ENCODE data around the gene HTR3B. TPM values are rescaled to one million over a fixed set of nuclear protein-coding genes. Genes with fewer than 3 reads are reported as not detected.

HTR3B gene
- total and polyA plus RNA-seq, 2 donors (not counting 1 experiment from before 2014, with no cell fraction given): not detected

DNA sequence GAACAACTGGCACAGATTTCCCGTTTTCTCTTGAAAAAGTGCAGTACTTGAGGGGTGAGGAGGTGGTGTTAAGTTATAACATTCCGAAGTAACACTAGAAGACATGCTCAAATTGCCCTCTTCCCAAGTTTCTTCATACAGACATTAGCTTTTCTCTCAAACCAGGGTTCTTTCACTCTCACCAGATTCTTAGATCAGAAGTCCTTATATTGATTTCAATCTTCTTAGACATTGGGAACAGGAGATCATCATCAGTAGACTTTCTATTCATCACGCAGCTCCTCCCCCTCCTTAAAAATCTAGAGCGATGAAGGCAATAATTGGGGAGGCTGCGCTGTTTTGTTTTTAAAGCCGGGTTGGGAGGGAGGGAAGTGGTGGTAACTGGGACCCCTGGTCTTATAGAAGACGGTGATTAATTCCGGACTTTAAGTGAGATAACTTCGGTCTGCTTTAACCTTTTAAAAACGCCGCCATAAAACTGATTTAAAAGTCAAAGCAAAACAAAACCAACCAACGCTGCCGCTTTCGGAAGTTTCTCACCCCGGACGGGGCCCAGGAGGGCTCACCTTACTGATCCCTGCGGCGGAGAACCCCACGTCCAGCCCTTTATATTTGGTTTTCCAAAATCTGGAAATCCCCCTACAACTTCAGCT lies 29.9 kb upstream of the HTR3B start:
- H3K9me3 ChIP-seq (ENCODE audit: control extremely low read depth in 1 of 3, control insufficient read depth in 2 of 3, insufficient read depth in 1 of 3, low read length in 2 of 3): peaks cover 0 to 11% (median 0%) of the 10 kb centered on the region in 3 donors
- peaks cover 29% of the 10 kb centered on the region for H4K20me1 ChIP-seq (ENCODE audit: control insufficient read depth, insufficient read depth, low read length, poor library complexity, severe bottlenecking)
- intact Hi-C loops (cut with micrococcal nuclease): loop anchor here (1.0 to 10.0 kb wide), 5 partner anchors 34 to 560 kb away; partner anchors contain the start of genes C11orf71, RBM7 and TTC12
- no peaks in the 10 kb centered on the region for H3K27me3 Mint-ChIP-seq
- H3K27ac Mint-ChIP-seq: peak overlapping the region; percentile 88
- H3K4me3 Mint-ChIP-seq: peak overlapping the region; percentile 86
- H3K36me3 ChIP-seq (replicated peaks in 1 of 2; ENCODE audit: control extremely low read depth in 1 of 2, control insufficient read depth in 1 of 2, extremely low read depth in 1 of 2, insufficient read depth in 2 of 2, low read length in 1 of 2): peaks cover 2 to 12% of the 10 kb centered on the region in 2 experiments
- H3K9ac ChIP-seq (ENCODE audit: low read length): peak overlapping the region; percentile 75
- TF ChIP-seq, protein P1, sequence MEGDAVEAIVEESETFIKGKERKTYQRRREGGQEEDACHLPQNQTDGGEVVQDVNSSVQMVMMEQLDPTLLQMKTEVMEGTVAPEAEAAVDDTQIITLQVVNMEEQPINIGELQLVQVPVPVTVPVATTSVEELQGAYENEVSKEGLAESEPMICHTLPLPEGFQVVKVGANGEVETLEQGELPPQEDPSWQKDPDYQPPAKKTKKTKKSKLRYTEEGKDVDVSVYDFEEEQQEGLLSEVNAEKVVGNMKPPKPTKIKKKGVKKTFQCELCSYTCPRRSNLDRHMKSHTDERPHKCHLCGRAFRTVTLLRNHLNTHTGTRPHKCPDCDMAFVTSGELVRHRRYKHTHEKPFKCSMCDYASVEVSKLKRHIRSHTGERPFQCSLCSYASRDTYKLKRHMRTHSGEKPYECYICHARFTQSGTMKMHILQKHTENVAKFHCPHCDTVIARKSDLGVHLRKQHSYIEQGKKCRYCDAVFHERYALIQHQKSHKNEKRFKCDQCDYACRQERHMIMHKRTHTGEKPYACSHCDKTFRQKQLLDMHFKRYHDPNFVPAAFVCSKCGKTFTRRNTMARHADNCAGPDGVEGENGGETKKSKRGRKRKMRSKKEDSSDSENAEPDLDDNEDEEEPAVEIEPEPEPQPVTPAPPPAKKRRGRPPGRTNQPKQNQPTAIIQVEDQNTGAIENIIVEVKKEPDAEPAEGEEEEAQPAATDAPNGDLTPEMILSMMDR (IDR thresholded peaks at IDR 0.05): no peak
- TF ChIP-seq EZH2 (IDR thresholded peaks at IDR 0.05; ENCODE audit: borderline replicate concordance, insufficient read depth, low read depth, low read length, poor library complexity, severe bottlenecking): no peak
- H3K27ac ChIP-seq (ENCODE audit: low read length in 2 of 2): peak overlapping the region; percentile 69 to 78
- peaks cover 34 to 51% of the 10 kb centered on the region in 2 donors for H3K4me1 ChIP-seq (ENCODE audit: control insufficient read depth in 2 of 2, insufficient read depth in 2 of 2, low read length in 2 of 2)
- no peak for DNase-seq
- peak overlapping the region; percentile 76 for H3K4me2 ChIP-seq (replicated peaks; ENCODE audit: low read depth, low read length, poor library complexity, severe bottlenecking)
- WGBS (ENCODE audit: insufficient coverage): 0% methylated on average over 11 of the region's 19 CpGs
- H3K9me3 Mint-ChIP-seq (ENCODE audit: insufficient read depth): no peaks in the 10 kb centered on the region
- no peaks in the 10 kb centered on the region for H3K27me3 ChIP-seq (replicated peaks in 1 of 4; ENCODE audit: control extremely low read depth in 1 of 4, control insufficient read depth in 3 of 4, insufficient read depth in 4 of 4, low read length in 3 of 4)
- CTCF ChIA-PET: interaction anchor here (0.6 to 2.3 kb wide), 7 partner anchors 33 to 98 kb away, joined by 3 to 14 read pairs (median 6); no protein-coding TSS in a partner anchor
- peaks cover 63% of the 10 kb centered on the region for H3K4me1 Mint-ChIP-seq
- no peak for ATAC-seq (ENCODE audit: low read depth)
- peak overlapping the region; percentile 84 for H2AFZ ChIP-seq (ENCODE audit: insufficient read depth, low read depth, low read length, poor library complexity, severe bottlenecking)
- H3K79me2 ChIP-seq (ENCODE audit: control insufficient read depth, insufficient read depth, low read length): peaks cover 43% of the 10 kb centered on the region
- POLR2A ChIA-PET: interaction anchor here (0.6 to 1.2 kb wide), 4 partner anchors 14 to 202 kb away, joined by 3 to 10 read pairs (median 6); no protein-coding TSS in a partner anchor
- H3K4me3 ChIP-seq (ENCODE audit: control extremely low read depth in 1 of 5, extremely low read depth in 1 of 5, insufficient read depth in 1 of 5, low read depth in 2 of 5, low read length in 4 of 5): peak overlapping the region; percentile 61 to 90 (median 76)

Data from B cell (primary cell).